A549 (cell line): ENCODE measurements around the gene SERBP1.

Source experiments
- CTCF ChIP-seq: fragments of >200 bp; sonication (Bioruptor Twin); formaldehyde crosslinking; IDR thresholded peaks from 3 replicates; pipeline ENCODE4 v1.5.1; 2016
- MAZ ChIP-seq: fragments of 150-350 bp; IDR thresholded peaks from 2 replicates; pipeline ENCODE4 v1.6.1; 2014; ENCODE audit warnings: antibody characterized with exemption, low read depth, low read length, borderline replicate concordance
- RFX5 ChIP-seq: fragments of 450-650 bp; IDR thresholded peaks from 2 replicates; pipeline ENCODE4 v1.7.1; 2014; ENCODE audit warnings: antibody characterized with exemption, mild to moderate bottlenecking, moderate library complexity

- TF ChIP-seq MAZ (no peak), CTCF (no peak), RFX5 (no peak)
Observed at GRCh38 chr1:67418839-67419586, 11.2 kb downstream of the SERBP1 start.
